Fibroblast of lung (primary cell): ENCODE results near the gene MYO1D. TPM values are rescaled to one million over a fixed set of nuclear protein-coding genes. Genes with fewer than 3 reads are reported as not detected.

Source experiments
- DNase-seq, 2 donors: peaks; one replicate each; pipeline versions ENCODE4 v3.0.0 to v3.0.0-alpha.2; 2010; ENCODE audit warnings: low read depth in 2 of 2
- H2AFZ ChIP-seq: 2 replicates; pipeline ENCODE4 v1.5.1; 2012; ENCODE audit warnings: low read length, control low read depth, inconsistent platforms
- H3K27ac ChIP-seq: 2 replicates; pipeline ENCODE4 v1.5.1; 2011; ENCODE audit warnings: low read length, control low read depth; ENCODE audit not compliant: insufficient read depth
- H3K27me3 ChIP-seq: 2 replicates; pipeline ENCODE4 v1.5.1; 2011; ENCODE audit warnings: mild to moderate bottlenecking, low read length; ENCODE audit not compliant: control insufficient read depth, insufficient read depth
- H3K36me3 ChIP-seq: 2 replicates; pipeline ENCODE4 v1.5.1; 2011; ENCODE audit warnings: low read length; ENCODE audit not compliant: control insufficient read depth, insufficient read depth
- H3K4me1 ChIP-seq: 2 replicates; pipeline ENCODE4 v1.5.1; 2011; ENCODE audit warnings: low read length; ENCODE audit not compliant: control insufficient read depth, insufficient read depth; ENCODE audit errors: extremely low read depth
- H3K4me2 ChIP-seq: 2 replicates; pipeline ENCODE4 v1.5.1; 2011; ENCODE audit warnings: low read length, control low read depth; ENCODE audit not compliant: insufficient read depth; ENCODE audit errors: extremely low read depth
- H3K4me3 ChIP-seq, 4 experiments: fragments of 200-600 bp in 1 of 4; sonication (generic) in 1 of 4; replicated peaks in 1 of 4; 2 replicates each; pipeline ENCODE4 v1.5.1; 2011 to 2016; ENCODE audit warnings: low read length in 4 of 4, low read depth in 3 of 4, mild to moderate bottlenecking in 3 of 4, control low read depth in 2 of 4, inconsistent platforms in 1 of 4, mixed read lengths in 1 of 4; ENCODE audit not compliant: insufficient read depth in 1 of 4; ENCODE audit errors: control extremely low read depth in 1 of 4
- H3K79me2 ChIP-seq: 2 replicates; pipeline ENCODE4 v1.5.1; 2012; ENCODE audit warnings: mild to moderate bottlenecking, low read length, inconsistent platforms; ENCODE audit not compliant: control insufficient read depth, insufficient read depth
- H3K9ac ChIP-seq: 2 replicates; pipeline ENCODE4 v1.5.1; 2011; ENCODE audit warnings: mild to moderate bottlenecking, low read length, control low read depth; ENCODE audit not compliant: insufficient read depth
- H3K9me3 ChIP-seq: 2 replicates; pipeline ENCODE4 v1.5.1; 2012; ENCODE audit warnings: low read depth, low read length; ENCODE audit not compliant: control insufficient read depth, insufficient read depth
- H4K20me1 ChIP-seq: 2 replicates; pipeline ENCODE4 v1.5.1; 2011; ENCODE audit warnings: low read length; ENCODE audit not compliant: control insufficient read depth, insufficient read depth; ENCODE audit errors: extremely low read depth
- EZH2 ChIP-seq: IDR thresholded peaks from 2 replicates; pipeline ENCODE4 v1.5.1; 2012; ENCODE audit warnings: low read length, control low read depth, mild to moderate bottlenecking; ENCODE audit errors: missing control alignments
- polyA plus RNA-seq, 2 donors: library from polyadenylated mRNA; depleted of rRNA in 1 of 2; stranded (reverse) in 1 of 2; unstranded in 1 of 2; fragments of >200 nt; gene quantifications; 2 replicates each; pipeline ENCODE4 v1.2.1, GENCODE V29; 2011 to 2012; ENCODE audit warnings: missing spikeins in 1 of 2
- total RNA-seq: library from RNA; depleted of rRNA; stranded (reverse); fragments of >200 nt; gene quantifications from 2 replicates; pipeline ENCODE4 v1.2.1, GENCODE V29; 2014
- TF ChIP-seq, protein P1 (sequence below), 2 donors: IDR thresholded peaks in 1 of 2; conservative IDR thresholded peaks in 1 of 2; 1 replicate in 1 of 2; 2 replicates in 1 of 2; pipeline ENCODE4 v1.5.1; 2011 to 2012; ENCODE audit warnings: low read length in 2 of 2, control low read depth in 1 of 2, inconsistent platforms in 1 of 2, low read depth in 1 of 2, mild to moderate bottlenecking in 1 of 2

The MYO1D gene
- total and polyA plus RNA-seq, 2 donors (not counting 1 experiment from before 2014, with no cell fraction given): 35.0 to 46.6 TPM

DNA sequence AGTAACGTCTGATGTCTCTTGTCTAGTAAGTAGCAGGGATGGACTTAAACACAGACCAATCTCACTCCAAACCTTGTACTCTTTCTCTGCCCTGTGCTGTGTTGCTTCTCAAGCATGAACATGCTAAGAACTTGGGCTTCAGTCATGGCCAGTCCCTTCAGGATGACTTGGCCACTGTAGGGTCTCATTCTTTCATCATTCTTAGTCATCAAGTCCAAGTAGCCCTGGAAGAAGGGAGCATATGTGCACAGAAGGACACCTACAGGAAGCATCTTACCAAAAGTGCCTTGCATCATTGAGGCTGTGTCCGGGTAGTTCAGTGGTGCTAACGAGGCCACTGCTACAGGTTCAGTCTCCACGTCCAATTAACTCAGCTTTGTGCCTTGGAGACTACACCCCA is 309.4 kb downstream of the MYO1D start:
- no peak for TF ChIP-seq EZH2
- TF ChIP-seq, protein P1, sequence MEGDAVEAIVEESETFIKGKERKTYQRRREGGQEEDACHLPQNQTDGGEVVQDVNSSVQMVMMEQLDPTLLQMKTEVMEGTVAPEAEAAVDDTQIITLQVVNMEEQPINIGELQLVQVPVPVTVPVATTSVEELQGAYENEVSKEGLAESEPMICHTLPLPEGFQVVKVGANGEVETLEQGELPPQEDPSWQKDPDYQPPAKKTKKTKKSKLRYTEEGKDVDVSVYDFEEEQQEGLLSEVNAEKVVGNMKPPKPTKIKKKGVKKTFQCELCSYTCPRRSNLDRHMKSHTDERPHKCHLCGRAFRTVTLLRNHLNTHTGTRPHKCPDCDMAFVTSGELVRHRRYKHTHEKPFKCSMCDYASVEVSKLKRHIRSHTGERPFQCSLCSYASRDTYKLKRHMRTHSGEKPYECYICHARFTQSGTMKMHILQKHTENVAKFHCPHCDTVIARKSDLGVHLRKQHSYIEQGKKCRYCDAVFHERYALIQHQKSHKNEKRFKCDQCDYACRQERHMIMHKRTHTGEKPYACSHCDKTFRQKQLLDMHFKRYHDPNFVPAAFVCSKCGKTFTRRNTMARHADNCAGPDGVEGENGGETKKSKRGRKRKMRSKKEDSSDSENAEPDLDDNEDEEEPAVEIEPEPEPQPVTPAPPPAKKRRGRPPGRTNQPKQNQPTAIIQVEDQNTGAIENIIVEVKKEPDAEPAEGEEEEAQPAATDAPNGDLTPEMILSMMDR (conservative IDR thresholded peaks at IDR 0.05 in 1 of 2, IDR thresholded peaks at IDR 0.05 in 1 of 2; ENCODE audit: low read depth in 1 of 2, low read length in 2 of 2): no peak
- DNase-seq: no peak
- H3K9ac ChIP-seq: no peak overlapping the region
- H3K4me3 ChIP-seq: no peak overlapping the region
- no peaks in the 10 kb centered on the region for H3K36me3 ChIP-seq
- no peak overlapping the region for H2AFZ ChIP-seq
- no peaks in the 10 kb centered on the region for H3K27me3 ChIP-seq
- H3K27ac ChIP-seq: no peak overlapping the region
- H3K4me1 ChIP-seq: peaks cover 2% of the 10 kb centered on the region
- H3K79me2 ChIP-seq: no peaks in the 10 kb centered on the region
- H4K20me1 ChIP-seq: no peaks in the 10 kb centered on the region
- H3K4me2 ChIP-seq: no peak overlapping the region
- H3K9me3 ChIP-seq: no peaks in the 10 kb centered on the region

DNA sequence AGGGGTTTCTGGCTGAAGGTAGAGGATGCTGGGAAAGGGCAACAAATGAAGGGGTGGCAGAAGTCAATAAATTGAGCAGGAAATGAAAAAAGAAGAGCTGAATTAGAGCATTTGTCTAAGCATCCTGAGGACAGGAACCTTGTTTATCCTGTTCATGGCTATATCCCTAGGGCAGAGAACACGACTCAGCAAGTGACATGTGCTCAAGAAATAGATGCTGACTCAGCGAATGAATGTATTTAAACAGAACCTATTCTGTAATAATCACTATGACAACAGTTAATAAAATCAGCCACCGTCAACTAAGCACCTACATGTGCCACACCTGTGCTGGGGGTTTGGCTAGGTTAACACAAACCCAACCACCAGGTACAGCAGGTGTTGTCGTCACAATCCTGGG is 309.8 kb downstream of the MYO1D start:
- no peak overlapping the region for H3K4me3 ChIP-seq
- H3K4me2 ChIP-seq: no peak overlapping the region
- no peak overlapping the region for H3K27ac ChIP-seq
- H3K79me2 ChIP-seq: no peaks in the 10 kb centered on the region
- no peaks in the 10 kb centered on the region for H3K36me3 ChIP-seq
- no peaks in the 10 kb centered on the region for H4K20me1 ChIP-seq
- H3K4me1 ChIP-seq: peaks cover 2% of the 10 kb centered on the region
- no peak for DNase-seq
- no peaks in the 10 kb centered on the region for H3K9me3 ChIP-seq
- H3K27me3 ChIP-seq: no peaks in the 10 kb centered on the region
- H2AFZ ChIP-seq: no peak overlapping the region
- H3K9ac ChIP-seq: no peak overlapping the region
- TF ChIP-seq, protein P1 (conservative IDR thresholded peaks at IDR 0.05 in 1 of 2, IDR thresholded peaks at IDR 0.05 in 1 of 2; ENCODE audit: low read depth in 1 of 2, low read length in 2 of 2): no peak
- no peak for TF ChIP-seq EZH2

DNA sequence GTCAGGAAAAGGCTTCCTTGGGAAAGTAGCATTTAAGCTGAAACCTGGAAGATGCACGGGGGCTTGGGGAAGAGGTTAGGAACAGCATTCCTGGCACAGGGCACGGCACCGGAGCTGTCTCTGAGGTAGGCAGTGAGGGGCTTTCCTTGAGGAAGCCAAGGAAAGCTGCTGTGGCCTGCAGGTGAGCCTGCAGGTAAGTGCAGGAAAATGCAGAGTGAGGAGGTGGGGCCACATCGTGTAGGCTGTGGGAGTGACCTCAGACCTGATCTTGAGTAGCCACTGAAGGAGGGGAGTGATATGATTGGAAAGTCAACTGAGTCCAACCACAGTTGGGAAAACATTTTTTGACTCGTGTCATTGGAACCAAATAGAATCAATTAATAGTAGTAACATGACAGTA is 310.6 kb downstream of the MYO1D start:
- no peak for TF ChIP-seq EZH2
- TF ChIP-seq, protein P1 (conservative IDR thresholded peaks at IDR 0.05 in 1 of 2, IDR thresholded peaks at IDR 0.05 in 1 of 2; ENCODE audit: low read depth in 1 of 2, low read length in 2 of 2): no peak
- no peaks in the 10 kb centered on the region for H3K27me3 ChIP-seq
- no peak for DNase-seq

More for the DNA sequence above, 310.6 kb downstream of the MYO1D start:
- H3K27ac ChIP-seq: no peak overlapping the region
- H3K4me3 ChIP-seq: no peak overlapping the region
- no peaks in the 10 kb centered on the region for H3K79me2 ChIP-seq
- no peak overlapping the region for H2AFZ ChIP-seq
- no peak overlapping the region for H3K9ac ChIP-seq
- H3K4me1 ChIP-seq: peaks cover 2% of the 10 kb centered on the region
- no peaks in the 10 kb centered on the region for H4K20me1 ChIP-seq
- H3K4me2 ChIP-seq: no peak overlapping the region
- H3K9me3 ChIP-seq: no peaks in the 10 kb centered on the region
- H3K36me3 ChIP-seq: no peaks in the 10 kb centered on the region
